Chondrocyte (in vitro differentiated cells): ENCODE measurements around the gene SEC16B. TPM values are rescaled to one million over a fixed set of nuclear protein-coding genes. Genes with fewer than 3 reads are reported as not detected.

Source experiments
- DNase-seq: peaks from one replicate; pipeline ENCODE4 v3.0.0; 2021; ENCODE audit warnings: mixed read lengths, low spot score
- H3K27ac Mint-ChIP-seq: one replicate; pipeline ENCODE4 v1.8.0; 2021; ENCODE audit warnings: mild to moderate bottlenecking, moderate library complexity, mixed read lengths; ENCODE audit not compliant: unreplicated experiment
- H3K27me3 Mint-ChIP-seq: 2 replicates; pipeline ENCODE4 v1.8.0; 2021; ENCODE audit warnings: low read depth, mixed read lengths
- H3K36me3 Mint-ChIP-seq: 2 replicates; pipeline ENCODE4 v1.8.0; 2021; ENCODE audit warnings: low read depth, mixed read lengths
- H3K4me1 Mint-ChIP-seq: 2 replicates; pipeline ENCODE4 v1.8.0; 2021; ENCODE audit warnings: low read depth, mild to moderate bottlenecking, mixed read lengths
- H3K4me3 Mint-ChIP-seq: one replicate; pipeline ENCODE4 v1.8.0; 2021; ENCODE audit warnings: mild to moderate bottlenecking, moderate library complexity, mixed read lengths; ENCODE audit not compliant: unreplicated experiment
- H3K9me3 Mint-ChIP-seq: 2 replicates; pipeline ENCODE4 v1.8.0; 2021; ENCODE audit warnings: low read depth, mixed read lengths
- CTCF ChIP-seq: fragments of 200-600 bp; sonication (generic); IDR thresholded peaks from 2 replicates; pipeline ENCODE4 v1.5.0; 2021; ENCODE audit warnings: antibody characterized with exemption, mild to moderate bottlenecking, moderate library complexity
- total RNA-seq: library from RNA; stranded (reverse); gene quantifications from 3 replicates; pipeline ENCODE4 v1.2.1, GENCODE V29; 2021

Gene SEC16B
- total RNA-seq, 1 donor from 2014 or later, result 3.6 TPM

DNA sequence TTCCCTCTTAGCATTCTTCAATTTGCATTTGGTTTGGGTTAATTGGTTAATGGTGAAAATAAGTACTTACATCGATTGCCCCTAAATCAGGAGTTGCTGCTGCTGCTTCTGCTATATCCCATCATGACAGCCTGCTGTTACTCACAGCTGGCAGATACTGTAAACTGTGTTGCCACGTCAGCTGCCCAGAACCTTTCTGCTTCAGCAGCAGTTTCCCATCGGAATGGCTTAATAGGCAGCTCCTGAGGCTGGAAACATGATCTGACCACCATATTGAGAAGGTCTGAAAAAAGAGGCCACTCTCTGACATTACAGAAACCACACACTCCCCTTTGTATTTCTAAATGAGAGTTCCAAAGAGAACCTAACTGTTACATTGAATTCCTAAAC lies 14.3 kb upstream of the SEC16B start:
- Mint-ChIP-seq H3K4me1 (peaks cover 26% of the 10 kb centered on the region), H3K4me3 (peak overlapping the region; percentile 66), H3K9me3 (peaks cover 6% of the 10 kb centered on the region), H3K36me3 (peaks cover 2% of the 10 kb centered on the region), H3K27ac (peak overlapping the region; percentile 95), H3K27me3 (no peaks in the 10 kb centered on the region)
- DNase-seq, result no peak
- TF ChIP-seq CTCF, result no peak

- no peaks in the 10 kb centered on the region for H3K27me3 Mint-ChIP-seq
- peaks cover 3% of the 10 kb centered on the region for H3K9me3 Mint-ChIP-seq
- no peak for TF ChIP-seq CTCF
- H3K27ac Mint-ChIP-seq, result peak overlapping the region; percentile 95
- no peak for DNase-seq
- H3K4me3 Mint-ChIP-seq, result peak overlapping the region; percentile 66
- peaks cover 2% of the 10 kb centered on the region for H3K36me3 Mint-ChIP-seq
- H3K4me1 Mint-ChIP-seq, result peaks cover 26% of the 10 kb centered on the region
Observed at GRCh38 chr1:177983482-177984135, 13.8 kb upstream of the SEC16B start.

GRCh38 chr1:177983077-177983476 lies 13.2 kb upstream of the SEC16B start:
- Mint-ChIP-seq H3K4me3 (peak overlapping the region; percentile 66), H3K27ac (peak overlapping the region; percentile 95), H3K4me1 (peaks cover 26% of the 10 kb centered on the region), H3K36me3 (peaks cover 2% of the 10 kb centered on the region), H3K9me3 (peaks cover 2% of the 10 kb centered on the region), H3K27me3 (no peaks in the 10 kb centered on the region)
- no peak for TF ChIP-seq CTCF
- no peak for DNase-seq

GRCh38 chr1:177981200-177981599 lies 11.3 kb upstream of the SEC16B start:
- Mint-ChIP-seq H3K4me3 (no peak overlapping the region), H3K4me1 (peaks cover 32% of the 10 kb centered on the region), H3K27me3 (no peaks in the 10 kb centered on the region), H3K9me3 (peaks cover 2% of the 10 kb centered on the region), H3K36me3 (peaks cover 2% of the 10 kb centered on the region), H3K27ac (no peak overlapping the region)
- TF ChIP-seq CTCF, result no peak
- no peak for DNase-seq

DNA sequence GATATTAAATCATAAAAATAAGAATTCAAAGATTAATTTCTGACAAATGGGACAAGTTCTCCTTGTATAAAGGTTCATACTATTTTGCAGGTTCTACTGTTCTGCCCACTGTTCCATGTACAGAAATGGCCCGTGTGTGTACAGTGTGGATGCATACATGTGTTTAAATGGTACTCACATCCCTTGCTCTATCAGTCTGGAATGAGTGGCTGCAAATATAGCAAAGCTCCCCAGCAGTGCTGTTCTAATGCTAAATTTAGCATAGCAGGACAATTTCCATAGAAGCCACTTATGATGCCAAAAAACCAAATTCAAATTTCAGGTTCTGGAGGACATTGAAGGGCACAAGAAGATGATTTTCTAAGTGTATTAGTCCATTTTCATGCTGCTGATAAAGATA lies 9.4 kb upstream of the SEC16B start:
- Mint-ChIP-seq H3K4me3 (no peak overlapping the region), H3K27me3 (no peaks in the 10 kb centered on the region), H3K36me3 (peaks cover 4% of the 10 kb centered on the region), H3K4me1 (peaks cover 35% of the 10 kb centered on the region), H3K27ac (no peak overlapping the region), H3K9me3 (peaks cover 2% of the 10 kb centered on the region)
- no peak for TF ChIP-seq CTCF
- no peak for DNase-seq
